ENCODE data around the gene MRPL48.

Gene MRPL48

DNA sequence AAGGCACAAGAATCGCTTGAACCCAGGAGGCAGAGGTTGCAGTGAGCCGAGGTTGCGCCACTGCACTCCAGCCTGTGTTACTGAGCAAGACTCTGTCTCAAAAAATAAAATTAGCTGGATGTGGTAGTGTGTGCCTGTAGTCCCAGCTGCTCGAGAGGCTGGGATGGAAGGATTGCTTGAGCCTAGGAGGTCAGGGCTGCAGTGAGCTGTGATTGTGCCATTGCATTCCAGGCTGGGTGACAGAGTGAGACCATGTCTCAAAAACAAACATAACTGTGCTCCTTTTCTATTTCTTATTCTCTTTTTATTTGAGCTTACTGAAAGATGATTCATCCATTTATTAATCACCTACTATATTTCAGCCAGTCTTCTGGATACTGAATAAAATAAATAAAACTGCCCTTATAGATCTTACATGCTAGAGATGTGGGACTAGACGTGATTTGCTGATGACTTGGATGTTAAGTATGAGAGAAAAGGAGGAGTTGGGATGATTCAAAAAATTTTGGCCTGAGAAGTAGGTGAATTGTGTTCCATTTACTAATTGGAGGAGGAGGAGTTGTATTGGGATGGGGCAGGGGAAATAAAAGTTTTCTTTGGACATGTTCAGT is 107.2 kb downstream of the MRPL48 start:
- DNase-seq: no peak

DNA sequence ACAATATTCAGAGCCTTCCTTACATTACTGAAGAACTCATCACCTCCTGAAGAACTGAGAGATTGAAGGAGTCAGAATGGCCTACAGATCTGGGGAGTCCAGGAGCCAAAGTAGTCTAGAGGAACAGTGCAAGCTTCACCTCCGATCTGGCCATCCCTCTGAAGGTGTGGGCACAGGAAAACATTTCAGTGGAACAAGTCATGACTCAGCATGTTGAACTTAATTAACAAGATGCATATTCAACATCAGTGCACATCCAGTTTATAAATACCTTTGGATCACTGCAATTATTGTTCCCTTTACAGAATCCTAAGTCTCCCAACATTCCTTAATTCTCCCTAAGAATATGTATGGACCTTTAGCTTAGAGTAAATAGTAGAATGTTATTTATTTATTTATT is 114.6 kb downstream of the MRPL48 start:
- DNase-seq: no peak

DNA sequence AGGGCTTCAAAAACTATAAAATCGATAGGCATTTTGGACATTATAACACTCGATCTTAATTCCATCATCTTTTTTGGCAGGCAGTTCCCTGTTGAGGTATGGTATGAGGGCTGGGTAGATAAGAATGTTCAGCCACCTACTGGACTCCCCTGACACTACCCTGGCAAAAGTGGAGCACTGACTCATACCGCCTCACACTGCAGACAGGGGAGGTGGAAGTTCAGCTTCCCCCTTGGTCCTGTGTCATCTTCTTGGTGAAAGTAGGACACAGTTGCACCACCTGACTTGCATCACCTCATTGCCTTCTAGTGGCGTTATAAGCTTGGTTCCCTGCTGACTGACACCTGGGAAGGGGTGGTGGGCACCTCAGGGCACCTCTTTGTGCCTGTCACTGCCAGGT is 119.5 kb downstream of the MRPL48 start:
- DNase-seq: no peak

DNA sequence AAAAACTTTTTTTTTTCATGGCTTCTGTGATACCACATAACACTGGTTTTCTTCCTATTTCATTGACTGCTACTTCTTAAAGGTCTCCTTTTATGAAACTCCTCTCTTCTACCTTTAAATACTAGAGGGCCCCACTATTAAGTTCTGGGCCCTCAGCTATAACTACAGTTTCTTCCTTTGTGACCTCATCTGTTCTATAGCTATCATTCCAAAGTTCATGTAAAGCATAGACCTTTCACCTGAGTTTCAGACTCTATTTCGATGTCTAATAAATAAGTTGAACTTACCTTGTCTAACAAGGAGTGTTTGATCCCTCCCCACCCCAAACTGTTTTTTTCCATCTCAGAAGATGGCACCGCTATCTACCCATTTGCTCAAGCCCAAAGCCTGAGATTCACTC is 124.4 kb downstream of the MRPL48 start:
- DNase-seq: no peak

DNA sequence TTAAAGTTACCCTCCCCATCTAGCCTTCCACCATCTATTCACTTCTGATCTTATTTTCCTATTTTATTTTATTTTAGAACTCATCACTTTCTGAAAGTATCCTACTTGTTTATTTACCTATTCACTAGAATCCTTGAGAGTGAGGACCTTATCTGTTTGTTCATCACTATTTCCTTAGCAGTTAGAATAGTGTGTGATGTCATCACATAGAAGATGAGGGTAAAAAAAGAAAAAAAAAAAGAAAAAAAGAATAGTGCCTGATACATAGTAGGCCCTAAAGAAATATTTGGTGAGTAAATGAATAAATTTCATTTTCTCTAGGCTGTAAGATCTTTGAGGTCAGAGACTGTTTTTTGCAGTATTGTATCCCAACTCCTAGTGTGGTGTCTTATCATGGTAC is 125.8 kb downstream of the MRPL48 start:
- no peak for DNase-seq

DNA sequence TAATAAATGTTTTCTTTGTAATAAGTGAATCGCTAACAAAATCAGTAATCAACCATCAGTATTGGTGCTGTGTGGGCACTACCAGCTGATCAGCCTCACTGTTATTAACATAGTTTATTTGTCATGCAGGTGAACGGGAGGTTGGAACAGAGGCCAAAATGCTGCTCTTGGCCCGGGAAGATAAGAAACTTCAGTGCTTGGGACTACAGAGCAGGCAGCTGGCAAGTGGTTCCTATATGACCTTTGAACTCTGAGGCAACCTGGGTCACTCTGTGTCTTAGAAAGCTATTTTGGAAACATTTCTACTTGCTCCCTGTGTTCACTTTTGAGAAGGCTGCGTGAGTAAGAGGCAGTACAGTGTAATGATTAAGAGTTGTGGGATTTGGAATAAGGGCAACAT is 126.6 kb downstream of the MRPL48 start:
- DNase-seq: no peak

Measured in activated effector memory CD4-positive, alpha-beta T cell treated with Interleukin-2 at 50 U/mL for 16 hours (primary cell).